ENCODE results near the gene HASPIN. TPM values are rescaled to one million over a fixed set of nuclear protein-coding genes. Genes with fewer than 3 reads are reported as not detected.

HASPIN gene
- total RNA-seq, 1 donor from 2014 or later = 6.7 TPM

DNA sequence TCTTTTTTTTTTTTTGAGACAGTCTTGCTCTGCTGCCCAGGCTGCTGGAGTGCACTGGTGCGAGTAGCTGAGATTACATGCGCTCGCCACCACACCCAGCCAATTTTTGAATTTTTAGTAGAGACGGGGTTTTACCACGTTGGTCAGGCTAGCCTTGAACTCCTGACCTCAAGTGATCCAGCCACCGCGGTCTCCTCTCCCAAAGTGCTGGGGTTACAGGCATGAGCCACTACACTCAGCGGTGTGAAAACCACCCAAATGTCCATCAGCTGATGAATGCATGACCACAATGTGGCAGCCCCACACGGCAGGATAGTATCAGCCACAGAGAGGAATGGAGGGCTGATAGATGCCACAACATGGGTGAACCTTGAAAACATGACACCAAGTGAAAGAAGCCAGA lies 29.9 kb upstream of the HASPIN start:
- ChIA-PET CTCF (interaction anchor here (0.7 to 2.8 kb wide), 7 partner anchors 11 to 134 kb away, joined by 3 to 16 read pairs (median 4); no protein-coding TSS in a partner anchor), POLR2A (interaction anchor here (0.6 to 6.5 kb wide), 26 partner anchors 10 to 903 kb away, joined by 3 to 315 read pairs (median 6); partner anchors contain the start of genes EMC6, HASPIN, NCBP3 and TAX1BP3)
- DNase-seq (peak; percentile 65), ATAC-seq (ENCODE audit: low read depth) (peak; percentile 49)
- TF ChIP-seq, protein P1, sequence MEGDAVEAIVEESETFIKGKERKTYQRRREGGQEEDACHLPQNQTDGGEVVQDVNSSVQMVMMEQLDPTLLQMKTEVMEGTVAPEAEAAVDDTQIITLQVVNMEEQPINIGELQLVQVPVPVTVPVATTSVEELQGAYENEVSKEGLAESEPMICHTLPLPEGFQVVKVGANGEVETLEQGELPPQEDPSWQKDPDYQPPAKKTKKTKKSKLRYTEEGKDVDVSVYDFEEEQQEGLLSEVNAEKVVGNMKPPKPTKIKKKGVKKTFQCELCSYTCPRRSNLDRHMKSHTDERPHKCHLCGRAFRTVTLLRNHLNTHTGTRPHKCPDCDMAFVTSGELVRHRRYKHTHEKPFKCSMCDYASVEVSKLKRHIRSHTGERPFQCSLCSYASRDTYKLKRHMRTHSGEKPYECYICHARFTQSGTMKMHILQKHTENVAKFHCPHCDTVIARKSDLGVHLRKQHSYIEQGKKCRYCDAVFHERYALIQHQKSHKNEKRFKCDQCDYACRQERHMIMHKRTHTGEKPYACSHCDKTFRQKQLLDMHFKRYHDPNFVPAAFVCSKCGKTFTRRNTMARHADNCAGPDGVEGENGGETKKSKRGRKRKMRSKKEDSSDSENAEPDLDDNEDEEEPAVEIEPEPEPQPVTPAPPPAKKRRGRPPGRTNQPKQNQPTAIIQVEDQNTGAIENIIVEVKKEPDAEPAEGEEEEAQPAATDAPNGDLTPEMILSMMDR (IDR thresholded peaks at IDR 0.05) = no peak
- H3K27ac Mint-ChIP-seq = peak overlapping the region; percentile 95
- intact Hi-C loops (cut with micrococcal nuclease) = loop anchor here (1.0 to 5.0 kb wide), 3 partner anchors 11 to 57 kb away; partner anchors contain the start of genes CTNS and SHPK
- peaks cover 78% of the 10 kb centered on the region for H3K4me1 Mint-ChIP-seq
- peak overlapping the region; percentile 99 for H3K4me3 Mint-ChIP-seq
- peaks cover 45% of the 10 kb centered on the region for H3K36me3 Mint-ChIP-seq (ENCODE audit: low read depth)
- H3K9me3 Mint-ChIP-seq = no peaks in the 10 kb centered on the region
- no peaks in the 10 kb centered on the region for H3K27me3 Mint-ChIP-seq

DNA sequence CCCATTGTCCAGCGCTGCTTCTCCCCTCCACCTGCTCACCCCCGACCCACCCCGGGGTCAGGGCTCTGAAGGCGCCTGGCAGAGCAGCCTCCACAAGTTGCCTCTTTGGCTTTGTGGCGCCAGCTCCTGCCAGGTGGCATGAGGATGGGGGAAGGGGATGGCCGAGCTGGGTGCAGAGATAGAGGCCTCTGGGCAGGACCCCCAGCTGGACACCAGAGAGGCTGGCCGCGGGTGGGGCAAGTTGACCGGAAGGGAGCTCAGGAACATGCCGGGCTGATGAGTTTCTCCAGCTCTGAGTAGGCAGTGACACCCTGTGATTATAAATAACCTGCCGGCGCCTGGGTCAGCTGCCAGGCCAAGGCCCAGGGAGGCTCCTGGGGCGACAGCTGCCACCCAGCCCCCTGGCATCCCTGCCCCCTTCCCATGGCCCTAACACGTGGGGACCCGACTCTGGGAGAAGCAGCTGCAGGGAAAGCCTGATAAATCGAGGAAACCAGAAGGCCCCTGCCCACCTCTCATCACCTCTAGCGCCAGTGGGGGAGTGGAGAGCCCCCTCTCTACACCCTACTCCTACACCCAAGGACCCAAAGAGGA lies 28.5 kb upstream of the HASPIN start:
- H3K27me3 Mint-ChIP-seq = no peaks in the 10 kb centered on the region
- TF ChIP-seq, protein P1 (IDR thresholded peaks at IDR 0.05) = no peak
- ChIA-PET POLR2A (interaction anchor here (0.6 to 6.5 kb wide), 17 partner anchors 11 to 1254 kb away, joined by 3 to 315 read pairs (median 8); partner anchors contain the start of genes CTNS, EMC6, HASPIN and SHPK), CTCF (interaction anchor here (0.6 to 2.8 kb wide), 12 partner anchors 10 to 133 kb away, joined by 3 to 22 read pairs (median 4); partner anchors contain the start of gene HASPIN)
- intact Hi-C loops (cut with micrococcal nuclease) = loop anchor here (1.0 to 5.0 kb wide), 2 partner anchors 28 to 217 kb away; partner anchors contain the start of gene HASPIN
- H3K27ac Mint-ChIP-seq = peak overlapping the region; percentile 95
- H3K4me1 Mint-ChIP-seq = peaks cover 77% of the 10 kb centered on the region
- DNase-seq (no peak), ATAC-seq (ENCODE audit: low read depth) (peak; percentile 1)
- peaks cover 36% of the 10 kb centered on the region for H3K36me3 Mint-ChIP-seq (ENCODE audit: low read depth)
- peak overlapping the region; percentile 99 for H3K4me3 Mint-ChIP-seq
- no peaks in the 10 kb centered on the region for H3K9me3 Mint-ChIP-seq

DNA sequence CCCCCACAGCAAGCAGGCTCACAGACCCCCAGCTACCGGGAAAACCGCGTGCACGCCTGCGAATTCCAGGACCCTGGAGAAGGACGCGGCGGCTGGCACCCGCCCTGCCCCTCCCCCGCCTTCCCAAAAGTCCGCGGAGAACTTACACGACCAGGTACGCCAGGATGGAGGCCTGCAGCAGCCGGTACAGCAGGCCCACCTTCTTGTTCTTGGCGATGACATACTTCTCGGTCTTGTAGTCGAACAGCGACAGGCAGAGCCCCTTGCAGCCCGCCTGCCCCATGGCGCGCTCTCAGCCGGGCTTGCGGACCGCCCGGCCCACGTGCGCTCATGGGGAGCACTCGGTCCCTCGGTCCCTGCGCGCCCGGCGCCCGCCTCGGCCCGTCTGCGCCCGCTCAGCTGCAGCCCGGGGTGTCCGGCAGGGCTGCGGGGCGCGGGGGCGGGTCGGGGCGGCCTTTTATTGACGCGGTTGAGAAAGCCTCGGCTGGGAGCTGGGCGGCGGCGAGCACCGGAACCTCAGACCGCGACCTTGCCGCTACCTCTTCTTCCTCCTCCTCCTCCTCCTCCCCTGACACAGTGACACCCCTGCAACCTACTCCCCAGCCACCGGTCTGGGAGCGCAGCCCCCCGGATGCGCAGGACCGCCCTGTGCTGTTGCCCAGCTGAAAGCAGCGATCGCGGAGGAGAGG lies 27.8 kb upstream of the HASPIN start, which contains the start of gene P2RX5:
TSS of gene P2RX5 (minus strand) at position 433 of the 689 bp plus-strand sequence. CDS start at position 283, 150 bp downstream.
- peak within 1 kb of the TSS; percentile 97 for H3K27ac Mint-ChIP-seq
- ChIA-PET POLR2A (interaction anchor here (0.6 to 6.5 kb wide), 19 partner anchors 12 to 1253 kb away, joined by 3 to 315 read pairs (median 7); partner anchors contain the start of genes CTNS, EMC6, HASPIN and SHPK), CTCF (interaction anchor here (0.8 to 2.6 kb wide), 13 partner anchors 11 to 132 kb away, joined by 3 to 22 read pairs (median 6); partner anchors contain the start of gene HASPIN)
- no peaks in the 10 kb centered on the region for H3K9me3 Mint-ChIP-seq
- TF ChIP-seq, protein P1 (IDR thresholded peaks at IDR 0.05) = no peak
- ATAC-seq (ENCODE audit: low read depth) = peak; percentile 58
- intact Hi-C loops (cut with micrococcal nuclease) = loop anchor here (1.0 to 5.0 kb wide), 2 partner anchors 27 to 216 kb away; partner anchors contain the start of gene HASPIN
- peak within 1 kb of the TSS; percentile 99 for H3K4me3 Mint-ChIP-seq
- DNase-seq = peak; percentile 66
- H3K27me3 Mint-ChIP-seq = no peaks in the 10 kb centered on the region
- H3K36me3 Mint-ChIP-seq (ENCODE audit: low read depth) = peaks cover 30% of the 10 kb centered on the region
- peaks cover 77% of the 10 kb centered on the region for H3K4me1 Mint-ChIP-seq

DNA sequence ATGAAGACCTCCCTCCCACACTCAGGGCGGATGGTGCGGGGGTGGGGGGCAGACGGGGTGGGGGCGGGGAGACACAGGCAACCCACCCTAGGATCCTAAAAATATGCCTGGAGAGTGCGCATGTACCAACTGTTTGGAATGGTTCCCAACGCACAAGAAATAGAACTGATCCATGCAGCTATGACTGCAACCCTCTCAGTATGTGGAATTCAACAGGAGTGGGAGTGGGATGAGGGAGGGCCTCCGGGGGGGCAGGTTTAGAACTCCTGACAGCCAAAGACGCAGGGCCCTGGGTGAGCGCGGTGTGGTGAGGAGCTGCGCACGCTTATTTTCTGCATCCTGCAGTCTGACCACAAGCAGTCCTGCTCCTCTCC lies 26.6 kb upstream of the HASPIN start:
- ATAC-seq (ENCODE audit: low read depth) = no peak
- peaks cover 77% of the 10 kb centered on the region for H3K4me1 Mint-ChIP-seq
- intact Hi-C loops (cut with micrococcal nuclease) = loop anchor here (5.0 kb wide), 1 partner anchor 215 kb away; no protein-coding TSS in a partner anchor
- peak overlapping the region; percentile 97 for H3K27ac Mint-ChIP-seq
- H3K4me3 Mint-ChIP-seq = peak overlapping the region; percentile 99
- TF ChIP-seq, protein P1 (IDR thresholded peaks at IDR 0.05) = no peak
- H3K27me3 Mint-ChIP-seq = no peaks in the 10 kb centered on the region
- peaks cover 22% of the 10 kb centered on the region for H3K36me3 Mint-ChIP-seq (ENCODE audit: low read depth)
- DNase-seq = no peak
- POLR2A ChIA-PET = interaction anchor here (1.2 to 6.5 kb wide), 10 partner anchors 9 to 208 kb away, joined by 3 to 315 read pairs (median 14); partner anchors contain the start of genes CTNS, HASPIN and SHPK
- H3K9me3 Mint-ChIP-seq = no peaks in the 10 kb centered on the region
- CTCF ChIA-PET = interaction anchor here (1.2 to 2.4 kb wide), 5 partner anchors 14 to 41 kb away, joined by 6 to 22 read pairs (median 8); no protein-coding TSS in a partner anchor
